ENCODE results near the gene SZT2. TPM values are rescaled to one million over a fixed set of nuclear protein-coding genes. Genes with fewer than 3 reads are reported as not detected.
"Not testable (repeated sequence)": the region's sequence is repeated elsewhere in the genome, so short reads cannot be mapped to it uniquely, and the experiment has no call there.

SZT2 gene
- total RNA-seq, 1 donor from 2014 or later, result 43.2 TPM

DNA sequence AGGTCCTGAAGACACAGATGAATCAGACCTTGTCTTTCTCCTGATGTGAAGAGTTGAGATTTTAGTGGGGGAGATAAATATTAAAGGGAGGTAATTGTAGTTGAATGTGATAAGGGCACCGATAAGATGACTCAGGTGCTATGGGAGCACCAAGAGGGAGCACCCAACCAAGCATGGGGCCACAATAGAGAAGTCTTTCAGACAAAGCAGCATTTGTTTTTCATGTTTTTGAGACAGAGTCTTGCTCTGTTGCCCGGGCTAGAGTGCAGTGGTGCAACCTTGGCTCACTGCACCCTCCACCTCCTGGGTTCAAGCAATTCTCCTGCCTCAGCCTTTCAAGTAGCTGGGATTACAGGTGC is 16.2 kb downstream of the SZT2 start:
- H3K27ac Mint-ChIP-seq (ENCODE audit: unreplicated experiment), result no peak overlapping the region
- TF ChIP-seq, protein P1, sequence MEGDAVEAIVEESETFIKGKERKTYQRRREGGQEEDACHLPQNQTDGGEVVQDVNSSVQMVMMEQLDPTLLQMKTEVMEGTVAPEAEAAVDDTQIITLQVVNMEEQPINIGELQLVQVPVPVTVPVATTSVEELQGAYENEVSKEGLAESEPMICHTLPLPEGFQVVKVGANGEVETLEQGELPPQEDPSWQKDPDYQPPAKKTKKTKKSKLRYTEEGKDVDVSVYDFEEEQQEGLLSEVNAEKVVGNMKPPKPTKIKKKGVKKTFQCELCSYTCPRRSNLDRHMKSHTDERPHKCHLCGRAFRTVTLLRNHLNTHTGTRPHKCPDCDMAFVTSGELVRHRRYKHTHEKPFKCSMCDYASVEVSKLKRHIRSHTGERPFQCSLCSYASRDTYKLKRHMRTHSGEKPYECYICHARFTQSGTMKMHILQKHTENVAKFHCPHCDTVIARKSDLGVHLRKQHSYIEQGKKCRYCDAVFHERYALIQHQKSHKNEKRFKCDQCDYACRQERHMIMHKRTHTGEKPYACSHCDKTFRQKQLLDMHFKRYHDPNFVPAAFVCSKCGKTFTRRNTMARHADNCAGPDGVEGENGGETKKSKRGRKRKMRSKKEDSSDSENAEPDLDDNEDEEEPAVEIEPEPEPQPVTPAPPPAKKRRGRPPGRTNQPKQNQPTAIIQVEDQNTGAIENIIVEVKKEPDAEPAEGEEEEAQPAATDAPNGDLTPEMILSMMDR (IDR thresholded peaks at IDR 0.05; ENCODE audit: unreplicated experiment), result no peak
- no peak for DNase-seq (ENCODE audit: low spot score)
- H3K4me3 Mint-ChIP-seq (ENCODE audit: unreplicated experiment), result no peak overlapping the region
- no peaks in the 10 kb centered on the region for H3K9me3 Mint-ChIP-seq (ENCODE audit: unreplicated experiment)
- H3K27me3 Mint-ChIP-seq (ENCODE audit: unreplicated experiment), result peaks cover 1% of the 10 kb centered on the region
- H3K36me3 Mint-ChIP-seq (ENCODE audit: low read depth, unreplicated experiment), result peaks cover 22% of the 10 kb centered on the region
- H3K4me1 Mint-ChIP-seq (ENCODE audit: unreplicated experiment), result peaks cover 8% of the 10 kb centered on the region

DNA sequence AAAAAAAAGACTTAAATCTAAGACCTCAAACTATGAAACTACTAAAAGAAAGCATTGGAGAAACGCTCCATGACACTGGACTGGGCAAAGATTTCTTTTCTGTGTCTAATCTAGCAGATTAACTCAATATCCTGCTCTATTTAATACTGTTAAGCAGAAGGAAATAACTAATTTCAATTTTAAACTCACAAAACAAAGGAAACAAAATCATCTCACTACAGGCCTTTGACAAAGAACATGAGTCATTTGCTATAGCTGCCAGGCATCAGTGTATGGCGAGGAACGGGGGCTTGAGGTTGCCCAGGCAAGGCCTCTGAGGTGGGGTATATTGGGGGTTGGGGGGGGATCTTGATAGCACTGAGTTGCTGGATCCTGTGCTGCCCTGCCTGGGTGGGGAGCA is 20.9 kb downstream of the SZT2 start:
- Mint-ChIP-seq H3K36me3 (ENCODE audit: low read depth, unreplicated experiment) (peaks cover 28% of the 10 kb centered on the region), H3K27ac (ENCODE audit: unreplicated experiment) (no peak overlapping the region), H3K4me3 (ENCODE audit: unreplicated experiment) (peak overlapping the region; percentile 34), H3K9me3 (ENCODE audit: unreplicated experiment) (no peaks in the 10 kb centered on the region), H3K4me1 (ENCODE audit: unreplicated experiment) (peaks cover 9% of the 10 kb centered on the region), H3K27me3 (ENCODE audit: unreplicated experiment) (peaks cover 6% of the 10 kb centered on the region)
- DNase-seq (ENCODE audit: low spot score), result no peak
- TF ChIP-seq, protein P1 (IDR thresholded peaks at IDR 0.05; ENCODE audit: unreplicated experiment), result no peak

DNA sequence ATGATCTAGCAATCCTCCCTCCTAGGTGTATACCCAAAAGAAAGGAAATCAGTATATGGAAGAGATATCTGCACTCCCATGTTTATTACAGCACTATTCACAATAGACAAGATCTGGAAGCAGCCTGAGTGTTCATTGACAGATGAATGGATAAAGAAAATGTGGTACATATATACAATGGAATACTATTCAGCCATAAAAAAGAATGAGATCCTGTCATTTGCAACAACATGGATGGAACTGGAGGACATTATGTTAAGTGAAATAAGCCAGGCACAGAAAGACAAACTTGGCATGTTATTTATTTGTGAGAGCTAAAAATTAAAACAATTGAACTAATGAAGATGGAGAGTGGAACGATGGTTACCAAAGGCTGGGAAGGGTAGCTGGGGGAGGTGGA is 23.7 kb downstream of the SZT2 start:
- H3K4me3 Mint-ChIP-seq (ENCODE audit: unreplicated experiment); H3K4me1 Mint-ChIP-seq (ENCODE audit: unreplicated experiment); H3K27ac Mint-ChIP-seq (ENCODE audit: unreplicated experiment); DNase-seq (ENCODE audit: low spot score); H3K9me3 Mint-ChIP-seq (ENCODE audit: unreplicated experiment); H3K27me3 Mint-ChIP-seq (ENCODE audit: unreplicated experiment): not testable (repeated sequence)
- H3K36me3 Mint-ChIP-seq (ENCODE audit: low read depth, unreplicated experiment), result peaks cover 18% of the 10 kb centered on the region

DNA sequence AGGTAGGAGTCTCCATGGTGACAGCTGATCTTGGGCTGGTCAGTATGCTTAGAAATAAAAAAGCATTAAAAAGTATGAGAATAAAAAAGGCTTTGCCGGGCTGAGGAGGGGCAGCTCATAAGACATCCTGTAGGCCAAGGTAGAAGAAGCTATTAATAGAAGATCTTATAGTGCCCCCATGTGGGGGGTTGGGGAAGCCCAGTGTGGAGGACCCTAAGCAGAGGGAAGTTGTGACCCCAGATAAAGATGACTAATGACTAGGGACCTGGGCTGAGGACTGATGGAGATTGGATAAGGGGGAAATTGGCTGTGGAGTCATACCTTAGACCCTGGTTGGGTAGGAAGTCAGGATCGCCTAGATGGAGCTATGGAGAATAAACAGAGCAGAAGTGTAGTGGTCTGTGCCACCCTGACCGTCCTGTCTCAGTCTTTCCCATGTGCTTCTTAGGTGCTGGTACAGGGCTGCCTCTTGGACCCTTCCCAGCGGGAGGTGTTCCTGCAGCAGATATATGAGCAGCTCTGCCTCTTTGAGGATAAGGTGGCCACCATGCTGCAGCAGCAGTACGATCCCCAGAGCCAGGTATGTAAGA is 25.0 kb downstream of the SZT2 start:
- TF ChIP-seq, protein P1 (IDR thresholded peaks at IDR 0.05; ENCODE audit: unreplicated experiment), result peak; percentile 64
- Mint-ChIP-seq H3K9me3 (ENCODE audit: unreplicated experiment) (no peaks in the 10 kb centered on the region), H3K4me3 (ENCODE audit: unreplicated experiment) (peak overlapping the region; percentile 19), H3K36me3 (ENCODE audit: low read depth, unreplicated experiment) (peaks cover 23% of the 10 kb centered on the region), H3K27ac (ENCODE audit: unreplicated experiment) (peak overlapping the region; percentile 15), H3K27me3 (ENCODE audit: unreplicated experiment) (peaks cover 7% of the 10 kb centered on the region), H3K4me1 (ENCODE audit: unreplicated experiment) (peaks cover 16% of the 10 kb centered on the region)
- peak; percentile 75 for DNase-seq (ENCODE audit: low spot score)

DNA sequence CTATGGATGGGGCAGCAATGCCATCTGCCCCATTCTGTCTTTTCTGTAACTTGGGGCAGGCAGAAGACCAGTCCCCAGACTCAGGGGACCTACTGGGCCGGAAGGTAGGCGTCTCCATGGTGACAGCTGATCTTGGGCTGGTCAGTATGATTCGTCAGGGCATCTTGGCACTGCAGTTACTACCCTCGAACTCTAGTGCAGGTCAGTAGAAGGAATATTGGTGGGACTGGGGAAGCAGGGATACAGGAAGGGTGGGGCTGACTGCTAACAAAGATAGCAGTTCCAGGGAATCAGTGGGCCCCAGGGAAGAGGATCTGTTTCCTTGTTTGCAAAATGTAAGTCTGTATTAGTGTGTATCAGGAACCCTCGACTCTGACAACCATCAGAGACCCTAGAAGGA is 26.2 kb downstream of the SZT2 start:
- H3K4me3 Mint-ChIP-seq (ENCODE audit: unreplicated experiment), result no peak overlapping the region
- H3K9me3 Mint-ChIP-seq (ENCODE audit: unreplicated experiment), result no peaks in the 10 kb centered on the region
- H3K27ac Mint-ChIP-seq (ENCODE audit: unreplicated experiment), result no peak overlapping the region
- TF ChIP-seq, protein P1 (IDR thresholded peaks at IDR 0.05; ENCODE audit: unreplicated experiment), result no peak
- H3K27me3 Mint-ChIP-seq (ENCODE audit: unreplicated experiment), result peaks cover 6% of the 10 kb centered on the region
- peaks cover 16% of the 10 kb centered on the region for H3K4me1 Mint-ChIP-seq (ENCODE audit: unreplicated experiment)
- H3K36me3 Mint-ChIP-seq (ENCODE audit: low read depth, unreplicated experiment), result peaks cover 26% of the 10 kb centered on the region
- DNase-seq (ENCODE audit: low spot score), result no peak

All from endothelial cell (in vitro differentiated cells).